Measurements from ENCODE around the gene SCFD2. TPM values are rescaled to one million over a fixed set of nuclear protein-coding genes. Genes with fewer than 3 reads are reported as not detected.

The SCFD2 gene
- total and polyA plus RNA-seq, 2 donors (not counting 3 experiments of a cell fraction or from before 2014, with no cell fraction given) = 12.3 to 22.8 TPM

DNA sequence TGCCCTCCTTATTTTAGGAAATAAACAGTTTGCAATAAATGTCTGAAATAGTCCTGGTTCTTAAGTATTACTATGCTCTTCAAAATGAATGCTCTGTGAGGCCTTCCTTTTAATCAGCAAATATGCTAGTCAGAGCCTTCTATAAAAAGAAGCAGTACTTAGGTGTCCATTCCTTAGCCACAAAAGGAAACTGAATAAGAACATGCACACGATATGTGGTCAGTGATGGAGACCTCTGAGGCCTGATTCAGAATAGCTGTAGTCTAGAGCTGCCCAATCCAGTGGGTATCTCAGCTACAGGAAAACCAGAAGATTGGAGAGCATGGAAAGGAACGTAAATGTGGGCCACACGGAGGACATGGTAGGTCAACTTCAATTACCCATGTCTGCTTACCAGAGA is 361.9 kb downstream of the SCFD2 start:
- no peak overlapping the region for H3K9ac ChIP-seq (replicated peaks; ENCODE audit: extremely low read depth, insufficient read depth, low read length)
- H3K4me2 ChIP-seq (ENCODE audit: insufficient read depth, low read length) = no peak overlapping the region
- DNase-seq (ENCODE audit: low read depth, low spot score) (no peak), FAIRE-seq (no peak)
- ChIA-PET CTCF (interaction anchor here (1.6 kb wide), 1 partner anchor 16 kb away, joined by 4 read pairs; no protein-coding TSS in a partner anchor), POLR2A (no interaction called here)
- no peaks in the 10 kb centered on the region for H3K9me1 ChIP-seq (replicated peaks; ENCODE audit: control insufficient read depth, extremely low read depth, insufficient read depth, low read length)
- H3K79me2 ChIP-seq (ENCODE audit: control insufficient read depth, insufficient read depth, low read length) = no peaks in the 10 kb centered on the region
- no peaks in the 10 kb centered on the region for H4K20me1 ChIP-seq (replicated peaks; ENCODE audit: control insufficient read depth, extremely low read depth, insufficient read depth, low read length)
- H3K4me3 ChIP-seq (replicated peaks in 1 of 3; ENCODE audit: insufficient read depth in 1 of 3, low read depth in 1 of 3, low read length in 3 of 3) = no peak overlapping the region
- H3K27me3 ChIP-seq (ENCODE audit: control insufficient read depth in 2 of 2, insufficient read depth in 2 of 2, low read length in 2 of 2) = no peaks in the 10 kb centered on the region
- no TSS peak for BruUV-seq (replicated peaks)
- no peaks in the 10 kb centered on the region for H3K36me3 ChIP-seq (ENCODE audit: control insufficient read depth in 2 of 2, extremely low read depth in 1 of 2, insufficient read depth in 2 of 2, low read length in 2 of 2)
- TF ChIP-seq EZH2 (IDR thresholded peaks at IDR 0.05; ENCODE audit: borderline replicate concordance, low read depth, low read length, severe bottlenecking) (no peak), POLR2AphosphoS5 (IDR thresholded peaks at IDR 0.05; ENCODE audit: insufficient read depth, low read depth, low read length) (no peak), JUN (IDR thresholded peaks at IDR 0.05; ENCODE audit: borderline replicate concordance, insufficient read depth, insufficient read length, low read depth) (no peak), MYC (IDR thresholded peaks at IDR 0.05; ENCODE audit: low read depth, low read length) (no peak), POLR2A (IDR thresholded peaks at IDR 0.05; ENCODE audit: low read depth, low read length) (no peak), GATA2 (IDR thresholded peaks at IDR 0.05; ENCODE audit: insufficient read depth, insufficient read length, low read depth, low read length) (no peak), FOS (IDR thresholded peaks at IDR 0.05; ENCODE audit: borderline replicate concordance, insufficient read depth, low read length) (no peak)
- TF ChIP-seq, protein P1, sequence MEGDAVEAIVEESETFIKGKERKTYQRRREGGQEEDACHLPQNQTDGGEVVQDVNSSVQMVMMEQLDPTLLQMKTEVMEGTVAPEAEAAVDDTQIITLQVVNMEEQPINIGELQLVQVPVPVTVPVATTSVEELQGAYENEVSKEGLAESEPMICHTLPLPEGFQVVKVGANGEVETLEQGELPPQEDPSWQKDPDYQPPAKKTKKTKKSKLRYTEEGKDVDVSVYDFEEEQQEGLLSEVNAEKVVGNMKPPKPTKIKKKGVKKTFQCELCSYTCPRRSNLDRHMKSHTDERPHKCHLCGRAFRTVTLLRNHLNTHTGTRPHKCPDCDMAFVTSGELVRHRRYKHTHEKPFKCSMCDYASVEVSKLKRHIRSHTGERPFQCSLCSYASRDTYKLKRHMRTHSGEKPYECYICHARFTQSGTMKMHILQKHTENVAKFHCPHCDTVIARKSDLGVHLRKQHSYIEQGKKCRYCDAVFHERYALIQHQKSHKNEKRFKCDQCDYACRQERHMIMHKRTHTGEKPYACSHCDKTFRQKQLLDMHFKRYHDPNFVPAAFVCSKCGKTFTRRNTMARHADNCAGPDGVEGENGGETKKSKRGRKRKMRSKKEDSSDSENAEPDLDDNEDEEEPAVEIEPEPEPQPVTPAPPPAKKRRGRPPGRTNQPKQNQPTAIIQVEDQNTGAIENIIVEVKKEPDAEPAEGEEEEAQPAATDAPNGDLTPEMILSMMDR (IDR thresholded peaks at IDR 0.05; ENCODE audit: extremely low read depth in 1 of 2, insufficient read depth in 1 of 2, low read depth in 1 of 2, low read length in 2 of 2) = no peak
- TF ChIP-seq, protein P2, sequence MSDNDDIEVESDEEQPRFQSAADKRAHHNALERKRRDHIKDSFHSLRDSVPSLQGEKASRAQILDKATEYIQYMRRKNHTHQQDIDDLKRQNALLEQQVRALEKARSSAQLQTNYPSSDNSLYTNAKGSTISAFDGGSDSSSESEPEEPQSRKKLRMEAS (IDR thresholded peaks at IDR 0.05; ENCODE audit: insufficient read depth, insufficient read length) = no peak
- no peaks in the 10 kb centered on the region for H3K4me1 ChIP-seq (ENCODE audit: control insufficient read depth, extremely low read depth, insufficient read depth, low read length)
- dilution Hi-C loops (cut with MboI; ENCODE audit: extremely low pct_ligation_motif_present, low sequenced_read_pairs) = no loop called here
- no peak overlapping the region for H3K27ac ChIP-seq (ENCODE audit: insufficient read depth, low read depth, low read length)
- intact Hi-C loops (cut with micrococcal nuclease) = no loop called here
- H2AFZ ChIP-seq (ENCODE audit: low read depth, low read length) = no peak overlapping the region
- H3K9me3 ChIP-seq (replicated peaks; ENCODE audit: control insufficient read depth, insufficient read depth, low read length) = no peaks in the 10 kb centered on the region
